GM12878 (cell line): ENCODE data around the gene ZBTB39. TPM values are rescaled to one million over a fixed set of nuclear protein-coding genes. Genes with fewer than 3 reads are reported as not detected.
A peak's percentile ranks its signal among the peaks of the same experiment; 100 is the strongest.

ENCODE experiments used
- ATAC-seq: fragments of 200-7000 bp; cut with Tn5 transposase; 3 replicates; pipeline ENCODE4 v1.9.1; 2020; ENCODE audit warnings: mild to moderate bottlenecking, moderate library complexity
- BruUV-seq: library from RNA; stranded (reverse); fragments of 400-500 nt; replicated peaks from 2 replicates; lab custom pipeline; 2021; lab: Mats Ljungman, UMichigan
- CTCF ChIA-PET: fragments of 300-600 bp; sonication (Branson Sonifier 250); formaldehyde crosslinking; extraction: SDS; loops from one replicate; lab custom pipeline; 2021; ENCODE audit warnings: inconsistent platforms; lab: Yijun Ruan, JAX
- POLR2A ChIA-PET: fragments of 350-600 bp; formaldehyde crosslinking; extraction: SDS; loops from one replicate; lab custom pipeline; 2021; ENCODE audit warnings: inconsistent platforms; lab: Charles Lee
- RAD21 ChIA-PET: fragments of 300-600 bp; sonication (Branson Sonifier 250); formaldehyde crosslinking; loops from one replicate; lab custom pipeline; 2023; ENCODE audit warnings: antibody characterized with exemption; ENCODE audit not compliant: unreplicated experiment; lab: Charles Lee
- SMC1A ChIA-PET: fragments of 300-600 bp; sonication (Branson Sonifier 250); formaldehyde crosslinking; loops from one replicate; lab custom pipeline; 2023; ENCODE audit not compliant: unreplicated experiment, uncharacterized antibody; lab: Charles Lee
- DNase-seq: peaks from one replicate; pipeline ENCODE4 v3.0.0-alpha.2; 2011; ENCODE audit warnings: low read depth, low spot score
- FAIRE-seq: peaks from 3 replicates; lab custom pipeline; 2011; peaks lifted over from hg19 to GRCh38; lab: Jason Lieb, UNC
- H2AFZ ChIP-seq: 2 replicates; pipeline ENCODE4 v1.6.0; 2011; ENCODE audit warnings: low read depth, low read length, control low read depth; ENCODE audit not compliant: control insufficient read depth
- H3K27ac ChIP-seq: 2 replicates; pipeline ENCODE4 v1.5.1; 2011; ENCODE audit warnings: control low read depth; ENCODE audit not compliant: control insufficient read depth, insufficient read depth
- H3K27me3 ChIP-seq, 2 experiments: replicated peaks in 1 of 2; 2 replicates each; pipeline versions ENCODE4 v1.6.0 to v1.6.1; 2011; ENCODE audit warnings: low read length in 1 of 2; ENCODE audit not compliant: control insufficient read depth in 2 of 2, insufficient read depth in 2 of 2
- H3K36me3 ChIP-seq, 2 experiments: 2 replicates each; pipeline ENCODE4 v1.5.1; 2011; ENCODE audit warnings: low read length in 1 of 2; ENCODE audit not compliant: control insufficient read depth in 2 of 2, insufficient read depth in 2 of 2
- H3K4me1 ChIP-seq: 2 replicates; pipeline ENCODE4 v1.6.1; 2011; ENCODE audit warnings: mild to moderate bottlenecking, low read length, moderate library complexity, mixed read lengths; ENCODE audit not compliant: control insufficient read depth, insufficient read depth
- H3K4me2 ChIP-seq: 2 replicates; pipeline ENCODE4 v1.6.0; 2011; ENCODE audit warnings: control low read depth; ENCODE audit not compliant: control insufficient read depth, insufficient read depth
- H3K4me3 ChIP-seq: fragments of 200-600 bp; sonication (generic); 2 replicates; pipeline ENCODE4 v1.5.1; 2016
- H3K79me2 ChIP-seq: 2 replicates; pipeline ENCODE4 v1.6.0; 2011; ENCODE audit warnings: low read length; ENCODE audit not compliant: control insufficient read depth, insufficient read depth
- H3K9ac ChIP-seq: 2 replicates; pipeline ENCODE4 v1.8.0; 2011; ENCODE audit warnings: low read length, control low read depth, mixed read lengths; ENCODE audit not compliant: control insufficient read depth, insufficient read depth
- H3K9me3 ChIP-seq: replicated peaks from 3 replicates; pipeline ENCODE4 v1.5.1; 2011; ENCODE audit warnings: mild to moderate bottlenecking, low read length; ENCODE audit not compliant: control insufficient read depth, insufficient read depth
- H4K20me1 ChIP-seq: 2 replicates; pipeline ENCODE4 v1.6.0; 2011; ENCODE audit not compliant: control insufficient read depth, insufficient read depth
- CEBPB ChIP-seq, 2 experiments: fragments of 150-350 bp in 1 of 2; IDR thresholded peaks; 2 replicates each; pipeline ENCODE4 v1.6.1; 2012 to 2014; ENCODE audit warnings: low read depth in 2 of 2, low read length in 2 of 2, borderline replicate concordance in 1 of 2, inconsistent platforms in 1 of 2
- CHD1 ChIP-seq: IDR thresholded peaks from 2 replicates; pipeline ENCODE4 v1.6.1; 2012; ENCODE audit warnings: low read depth, low read length, improper control_type of control experiment
- DPF2 ChIP-seq: fragments of 450-650 bp; IDR thresholded peaks from 2 replicates; pipeline ENCODE4 v1.6.1; 2017; ENCODE audit warnings: mild to moderate bottlenecking
- HDAC2 ChIP-seq: fragments of 200-600 bp; sonication (generic); IDR thresholded peaks from 2 replicates; pipeline ENCODE4 v1.6.1; 2017
- PAX5 ChIP-seq: IDR thresholded peaks from 2 replicates; pipeline ENCODE4 v1.6.1; 2011; ENCODE audit warnings: low read depth, low read length, borderline replicate concordance
- PBX3 ChIP-seq: IDR thresholded peaks from 2 replicates; pipeline ENCODE4 v1.6.1; 2011; ENCODE audit warnings: mild to moderate bottlenecking, low read depth, low read length, moderate library complexity; ENCODE audit not compliant: insufficient replicate concordance
- RELB ChIP-seq: fragments of 450-650 bp; IDR thresholded peaks from 2 replicates; pipeline ENCODE4 v1.6.1; 2017; ENCODE audit warnings: low read depth, mild to moderate bottlenecking, moderate library complexity
- RUNX3 ChIP-seq: IDR thresholded peaks from 2 replicates; pipeline ENCODE4 v1.6.1; 2012; ENCODE audit warnings: low read length, inconsistent platforms
- SIN3A ChIP-seq: IDR thresholded peaks from 2 replicates; pipeline ENCODE4 v1.6.1; 2012; ENCODE audit warnings: low read depth, low read length, improper control_type of control experiment
- SIX5 ChIP-seq: IDR thresholded peaks from 2 replicates; pipeline ENCODE4 v1.6.1; 2011; ENCODE audit warnings: mild to moderate bottlenecking, low read depth, low read length, moderate library complexity; ENCODE audit not compliant: severe bottlenecking
- SMAD1 ChIP-seq: fragments of 450-650 bp; IDR thresholded peaks from 2 replicates; pipeline ENCODE4 v1.6.1; 2018; ENCODE audit warnings: mild to moderate bottlenecking, low read depth; ENCODE audit not compliant: partially characterized antibody
- SMARCA5 ChIP-seq: fragments of 450-650 bp; IDR thresholded peaks from 2 replicates; pipeline ENCODE4 v1.6.1; 2017; ENCODE audit warnings: mild to moderate bottlenecking
- ZNF24 ChIP-seq: fragments of 450-650 bp; IDR thresholded peaks from 2 replicates; pipeline ENCODE4 v1.6.1; 2017; ENCODE audit warnings: antibody characterized with exemption, mild to moderate bottlenecking
- ZZZ3 ChIP-seq: IDR thresholded peaks from 2 replicates; pipeline ENCODE4 v1.6.1; 2011; ENCODE audit warnings: low read depth; ENCODE audit not compliant: control insufficient read depth, insufficient read length
- WGBS: methylation state at CpG from one replicate; pipeline ENCODE4 v1.1.6; 2016; ENCODE audit warnings: low lambda C conversion rate; ENCODE audit not compliant: insufficient replicate concordance, insufficient coverage; ENCODE audit errors: missing lambda C conversion rate; 5-methylcytosine and 5-hydroxymethylcytosine counted together
- in situ Hi-C: fragments of 300-500 bp; cut with MboI; formaldehyde crosslinking; loops from 9 replicates; pipeline ENCODE4 v1.14.3; 2018; ENCODE audit warnings: mixed read lengths
- intact Hi-C: fragments of 100-400 bp; cut with micrococcal nuclease; formaldehyde crosslinking; loops from one replicate; pipeline ENCODE4 v1.14.2; 2022; ENCODE audit not compliant: unreplicated experiment
- polyA plus RNA-seq, 11 experiments: library from polyadenylated mRNA; depleted of rRNA in 4 of 11; unstranded in 6 of 11; stranded (reverse) in 5 of 11; fragments of >200 nt; fragmentation: Nextera tagmentation in 4 of 11; fragmentation: Illumina TruSeq in 1 of 11; extraction: Ambion mirVana in 4 of 11; extraction: Trizol in 1 of 11; gene quantifications; 1 replicate in 1 of 11; 2 replicates in 10 of 11; pipeline versions ENCODE4 v1.2.1 to v1.2.3, GENCODE V29; 2011 to 2016; ENCODE audit warnings: inconsistent platforms in 2 of 11, missing spikeins in 2 of 11, low read depth in 1 of 11
- total RNA-seq, 4 experiments: library from RNA; depleted of rRNA in 3 of 4; stranded (reverse); fragments of >200 nt in 3 of 4; fragmentation: Illumina TruSeq in 1 of 4; extraction: Trizol in 1 of 4; gene quantifications; 2 replicates each; pipeline versions ENCODE4 v1.2.1 to v1.2.3, GENCODE V29; 2013 to 2021

ZBTB39 gene
- total and polyA plus RNA-seq, 10 of the 15 experiments (the other 5 are each of a cell fraction or from before 2014, with no cell fraction given): 0.88 to 6.8 (median 4.4) TPM

GRCh38 chr12:56955631-56956256, 50.6 kb downstream of the ZBTB39 start:
- in situ Hi-C loops: no loop called here
- SMC1A ChIA-PET: no interaction called here
- Histone ChIP-seq H3K9me3 (peaks cover 2% of the 10 kb centered on the region; the same call in 1 of the 3 replicates), H3K9ac (no peak overlapping the region), H4K20me1 (no peaks in the 10 kb centered on the region), H3K27ac (no peak overlapping the region), H3K4me1 (no peaks in the 10 kb centered on the region), H3K27me3 (no peaks in the 10 kb centered on the region; a peak in 3 of 4 replicates), H3K4me3 (no peak overlapping the region), H3K36me3 (no peaks in the 10 kb centered on the region), H3K79me2 (no peaks in the 10 kb centered on the region), H2AFZ (no peak overlapping the region), H3K4me2 (no peak overlapping the region)
- POLR2A ChIA-PET: no interaction called here
- 47% methylated on average over 2 of the region's 2 CpGs for WGBS
- no peak for TF ChIP-seq DPF2
- TF ChIP-seq ZNF24: no peak
- TF ChIP-seq PBX3: no peak
- TF ChIP-seq HDAC2: no peak
- TF ChIP-seq ZZZ3: no peak
- no peak for TF ChIP-seq CHD1
- TF ChIP-seq RUNX3: no peak
- ATAC-seq: no peak
- intact Hi-C loops: no loop called here
- no TSS peak for BruUV-seq
- no peak for FAIRE-seq
- CTCF ChIA-PET: interaction anchor here (1.0 kb wide), 1 partner anchor 45 kb away, joined by 3 read pairs; no protein-coding TSS in a partner anchor
- DNase-seq: no peak
- RAD21 ChIA-PET: no interaction called here

GRCh38 chr12:56954958-56955355, 51.4 kb downstream of the ZBTB39 start:
- no peaks in the 10 kb centered on the region for H4K20me1 ChIP-seq
- no peaks in the 10 kb centered on the region for H3K79me2 ChIP-seq
- peaks cover 2% of the 10 kb centered on the region; the same call in 1 of the 3 replicates for H3K9me3 ChIP-seq
- FAIRE-seq (peak; percentile 35), ATAC-seq (no peak), DNase-seq (no peak)
- H3K36me3 ChIP-seq: no peaks in the 10 kb centered on the region
- no peak overlapping the region for H3K4me2 ChIP-seq
- H3K27me3 ChIP-seq: no peaks in the 10 kb centered on the region; a peak in 3 of 4 replicates
- TF ChIP-seq DPF2 (no peak), RELB (no peak), PAX5 (no peak), CEBPB (IDR thresholded peaks at IDR 0.05; ENCODE audit: borderline replicate concordance in 1 of 2, low read depth in 2 of 2, low read length in 2 of 2) (no peak), SIX5 (no peak), SIN3A (no peak), SMAD1 (no peak), SMARCA5 (no peak)
- no peak overlapping the region for H2AFZ ChIP-seq
- H3K4me3 ChIP-seq: no peak overlapping the region
- intact Hi-C loops (no loop called here), in situ Hi-C loops (no loop called here)
- ChIA-PET RAD21 (no interaction called here), SMC1A (no interaction called here), POLR2A (no interaction called here), CTCF (no interaction called here)
- H3K27ac ChIP-seq: no peak overlapping the region
- H3K4me1 ChIP-seq: no peaks in the 10 kb centered on the region
- no peak overlapping the region for H3K9ac ChIP-seq
- WGBS: 10% methylated on average over 6 of the region's 6 CpGs
- BruUV-seq: no TSS peak
